Pancreas (tissue), 10 donors: ENCODE measurements around the gene CNOT4. TPM values are rescaled to one million over a fixed set of nuclear protein-coding genes. Genes with fewer than 3 reads are reported as not detected.
"Not testable (repeated sequence)": the region's sequence is repeated elsewhere in the genome, so short reads cannot be mapped to it uniquely, and the experiment has no call there.

Experiments
- ATAC-seq, 4 donors: fragments of 200-7000 bp; cut with Tn5 transposase; one replicate each; pipeline versions ENCODE4 v1.8.0 to v1.9.1; 2020; ENCODE audit warnings: mild to moderate bottlenecking in 4 of 4, moderate library complexity in 4 of 4
- DNase-seq, 6 donors: peaks; one replicate each; pipeline ENCODE4 v3.0.0-alpha.2; 2020
- FAIRE-seq: peaks from 2 replicates; lab custom pipeline; 2012; peaks lifted over from hg19 to GRCh38; lab: Jason Lieb, UNC
- H3K27ac ChIP-seq, 4 donors: fragments of 200-600 bp; sonication (generic); 1 replicate in 3 of 4; 2 replicates in 1 of 4; pipeline versions ENCODE4 v1.5.0 to v1.8.0; 2020
- H3K27me3 ChIP-seq, 4 donors: fragments of 200-600 bp; one replicate each; pipeline ENCODE4 v1.8.0; 2021
- H3K36me3 ChIP-seq, 3 donors: fragments of 200-600 bp; sonication (generic) in 1 of 3; one replicate each; pipeline versions ENCODE4 v1.5.0 to v1.8.0; 2020 to 2021
- H3K4me1 ChIP-seq, 3 donors: fragments of 200-600 bp; one replicate each; pipeline ENCODE4 v1.8.0; 2021
- H3K4me3 ChIP-seq, 4 donors: fragments of 200-600 bp; sonication (generic) in 2 of 4; one replicate each; pipeline versions ENCODE4 v1.5.0 to v1.8.0; 2020 to 2021
- H3K9me3 ChIP-seq, 4 donors: fragments of 200-600 bp; one replicate each; pipeline ENCODE4 v1.8.0; 2021
- CTCF ChIP-seq, 4 donors: fragments of 200-600 bp; sonication (generic) in 3 of 4; IDR thresholded peaks; one replicate each; pipeline versions ENCODE4 v1.5.0 to v1.8.0; 2021; ENCODE audit warnings: antibody characterized with exemption in 4 of 4
- WGBS, 2 donors: extraction: QIAGEN DNeasy Blood & Tissue Kit; methylation state at CpG; one replicate each; pipeline ENCODE4 v1.1.7; 2013; 5-methylcytosine and 5-hydroxymethylcytosine counted together
- intact Hi-C, 3 donors: fragments of 100-400 bp; cut with DNase I; formaldehyde crosslinking; loops; one replicate each; pipeline versions ENCODE4 v1.11.1 to v1.14.2; 2022
- polyA plus RNA-seq, 2 donors: library from polyadenylated mRNA; stranded (reverse); fragments of 200-250 nt; gene quantifications; one replicate each; pipeline ENCODE4 v1.2.3, GENCODE V29; 2013
- total RNA-seq, 6 donors: library from RNA; stranded (reverse); fragmentation: NEBNext Ultra II Directional in 4 of 6; extraction: Animal tissue kit (Norgen Biotek cat#: 25700) in 4 of 6; gene quantifications; one replicate each; pipeline versions ENCODE4 v1.2.1 to v1.2.4, GENCODE V29; 2021 to 2023
- donor health status: healthy with polysubstance abuse.
- donor health status: DM: no; HTN: no; CAD: no; lungs with moderate emphysema.
- donor health status: DM: no; HTN: no; CAD: no.
- donor health status: control.
- donor health status: control.
- donor health status: Bipolar disorder and iron deficiency.
- donor health status: DM: yes; HTN: yes; CAD: no.
- donor health status: DM: no; HTN: no; CAD: no.
- donor health status: DM: no; HTN: no; CAD: no.
- donor health status: DM: yes; HTN: yes; CAD: no.

CNOT4 gene
- total and polyA plus RNA-seq, 8 donors: 5.5 to 15.0 (median 10.3) TPM

- no peaks in the 10 kb centered on the region for H3K9me3 ChIP-seq
- H3K4me3 ChIP-seq: peak overlapping the region; percentile 62 to 81 (median 64)
- no peak for TF ChIP-seq CTCF (IDR thresholded peaks at IDR 0.05)
- DNase-seq: peak in 1 of 6 donors; percentile 21
- intact Hi-C loops: no loop called here
- H3K4me1 ChIP-seq: peaks cover 4 to 24% (median 20%) of the 10 kb centered on the region in 3 donors
- H3K27me3 ChIP-seq: no peaks in the 10 kb centered on the region
- whole genome bisulfite sequencing, 2 donors: 1 to 2% methylated on average over 17 of the region's 17 CpGs
- peak overlapping the region in 2 of 4 donors; percentile 91 to 93 for H3K27ac ChIP-seq
- H3K36me3 ChIP-seq: no peaks in the 10 kb centered on the region
- ATAC-seq: peak in 2 of 4 donors; percentile 2 to 3
- no peak for FAIRE-seq
Observed at GRCh38 chr7:135510592-135511183, 786 bp upstream of the CNOT4 start.

- WGBS, 2 donors: 0% methylated on average over 13 to 14 of the region's 14 CpGs
- intact Hi-C loops: no loop called here
Observed at GRCh38 chr7:135509589-135509838, 388 bp downstream of the CNOT4 start.

GRCh38 chr7:135508883-135509588, 866 bp downstream of the CNOT4 start:
- Histone ChIP-seq H3K9me3 (no peaks in the 10 kb centered on the region), H3K4me1 (peaks cover 4 to 24% (median 20%) of the 10 kb centered on the region in 3 donors), H3K36me3 (no peaks in the 10 kb centered on the region), H3K27me3 (no peaks in the 10 kb centered on the region), H3K27ac (peak overlapping the region; percentile 60 to 93 (median 88)), H3K4me3 (peak overlapping the region; percentile 62 to 81 (median 64))
- DNase-seq (peak in 4 of 6 donors; percentile 6 to 26 (median 22)), ATAC-seq (peak; percentile 5 to 26 (median 14)), FAIRE-seq (no peak)
- no peak for TF ChIP-seq CTCF (IDR thresholded peaks at IDR 0.05)
- 0% methylated on average over 17 of the region's 17 CpGs for WGBS, 2 donors
- intact Hi-C loops: no loop called here

More at GRCh38 chr7:135509589-135509838, 388 bp downstream of the CNOT4 start:
- no peaks in the 10 kb centered on the region for H3K36me3 ChIP-seq
- H3K27me3 ChIP-seq: no peaks in the 10 kb centered on the region
- TF ChIP-seq CTCF (IDR thresholded peaks at IDR 0.05): no peak
- H3K4me3 ChIP-seq: peak overlapping the region; percentile 62 to 81 (median 64)
- DNase-seq (peak in 1 of 6 donors; percentile 20), ATAC-seq (no peak), FAIRE-seq (no peak)
- H3K9me3 ChIP-seq: no peaks in the 10 kb centered on the region
- peak overlapping the region; percentile 60 to 93 (median 88) for H3K27ac ChIP-seq
- H3K4me1 ChIP-seq: peaks cover 4 to 24% (median 20%) of the 10 kb centered on the region in 3 donors

- TF ChIP-seq CTCF (IDR thresholded peaks at IDR 0.05): no peak
- no peak overlapping the region for H3K4me3 ChIP-seq
- no peaks in the 10 kb centered on the region for H3K9me3 ChIP-seq
- WGBS, 2 donors: 88 to 91% methylated on average over 2 of the region's 2 CpGs
- ATAC-seq (no peak), FAIRE-seq (no peak), DNase-seq (no peak)
- H3K4me1 ChIP-seq: peaks cover 0 to 18% (median 13%) of the 10 kb centered on the region in 3 donors
- no peaks in the 10 kb centered on the region for H3K36me3 ChIP-seq
- H3K27me3 ChIP-seq: no peaks in the 10 kb centered on the region
- intact Hi-C loops: no loop called here
- H3K27ac ChIP-seq: no peak overlapping the region
Observed at GRCh38 chr7:135501402-135501801, 8.5 kb downstream of the CNOT4 start.

GRCh38 chr7:135499818-135500217, 10.1 kb downstream of the CNOT4 start:
- no peak for DNase-seq
- Histone ChIP-seq H3K27me3 (no peaks in the 10 kb centered on the region), H3K9me3 (no peaks in the 10 kb centered on the region), H3K27ac (no peak overlapping the region), H3K4me1 (peaks cover 0 to 18% (median 11%) of the 10 kb centered on the region in 3 donors), H3K4me3 (no peak overlapping the region), H3K36me3 (no peaks in the 10 kb centered on the region)
- FAIRE-seq: no peak
- intact Hi-C loops: no loop called here
- WGBS, 2 donors: 64 to 74% methylated on average over 3 of the region's 3 CpGs
- no peak for ATAC-seq
- TF ChIP-seq CTCF (IDR thresholded peaks at IDR 0.05): no peak

- H3K4me3 ChIP-seq, intact Hi-C loops, DNase-seq, H3K27ac ChIP-seq, ATAC-seq, H3K36me3 ChIP-seq, FAIRE-seq, H3K9me3 ChIP-seq, H3K27me3 ChIP-seq: not testable (repeated sequence)
- WGBS, 2 donors: 96 to 97% methylated on average over 6 of the region's 6 CpGs
- H3K4me1 ChIP-seq: peaks cover 0 to 18% (median 11%) of the 10 kb centered on the region in 3 donors
Observed at GRCh38 chr7:135497161-135497560, 12.7 kb downstream of the CNOT4 start.
